Prostate gland (tissue), 2 donors: Measurements from ENCODE around the gene TSPAN10. TPM values are rescaled to one million over a fixed set of nuclear protein-coding genes. Genes with fewer than 3 reads are reported as not detected.

Experiments
- DNase-seq: peaks from one replicate; pipeline ENCODE4 v3.0.0-alpha.2; 2019; ENCODE audit warnings: low spot score
- H3K27ac ChIP-seq, 2 donors: fragments of 200-600 bp; sonication (generic); 2 replicates each; pipeline ENCODE4 v1.5.1; 2017 to 2019
- H3K27me3 ChIP-seq: fragments of 200-600 bp; sonication (generic); replicated peaks from 2 replicates; pipeline ENCODE4 v1.5.1; 2019; ENCODE audit not compliant: insufficient read depth
- H3K36me3 ChIP-seq, 2 donors: fragments of 200-600 bp; sonication (generic); 1 replicate in 1 of 2; 2 replicates in 1 of 2; pipeline versions ENCODE4 v1.5.1 to v1.8.1; 2017 to 2019
- H3K4me1 ChIP-seq: fragments of 200-600 bp; sonication (generic); replicated peaks from 2 replicates; pipeline ENCODE4 v1.5.1; 2019
- H3K4me3 ChIP-seq, 2 donors: fragments of 200-600 bp; sonication (generic); 2 replicates each; pipeline ENCODE4 v1.5.1; 2017 to 2019
- H3K9me3 ChIP-seq: fragments of 200-600 bp; sonication (generic); 2 replicates; pipeline ENCODE4 v1.5.1; 2017
- CTCF ChIP-seq, 4 experiments: fragments of 200-600 bp in 2 of 4; fragments of 450-650 bp in 2 of 4; sonication (generic) in 2 of 4; IDR thresholded peaks; 1 replicate in 3 of 4; 2 replicates in 1 of 4; pipeline ENCODE4 v1.5.1; 2016 to 2019; ENCODE audit warnings: antibody characterized with exemption in 4 of 4, mild to moderate bottlenecking in 2 of 4, moderate library complexity in 2 of 4
- POLR2A ChIP-seq: fragments of 450-650 bp; IDR thresholded peaks from one replicate; pipeline ENCODE4 v1.6.1; 2016; ENCODE audit warnings: antibody characterized with exemption, mild to moderate bottlenecking
- POLR2AphosphoS5 ChIP-seq: sonication (generic); formaldehyde crosslinking; IDR thresholded peaks from one replicate; pipeline ENCODE4 v1.6.1; 2017; ENCODE audit warnings: antibody characterized with exemption
- WGBS: methylation state at CpG from one replicate; pipeline ENCODE4 v1.1.5; 2018; 5-methylcytosine and 5-hydroxymethylcytosine counted together
- intact Hi-C: fragments of 100-400 bp; cut with DNase I; formaldehyde crosslinking; loops from one replicate; pipeline ENCODE4 v1.14.2; 2022
- total RNA-seq, 2 donors: library from RNA; depleted of rRNA; stranded (reverse); fragments of >200 nt; gene quantifications; one replicate each; pipeline ENCODE4 v1.1.0, GENCODE V29; 2016

Gene TSPAN10
- total RNA-seq, 2 donors from 2014 or later = 2.5 to 2.9 TPM

GRCh38 chr17:81687770-81688541, 51.0 kb downstream of the TSPAN10 start:
- H3K4me1 ChIP-seq = peaks cover 11% of the 10 kb centered on the region
- WGBS = 95% methylated on average over 29 of the region's 41 CpGs
- H3K27me3 ChIP-seq = no peaks in the 10 kb centered on the region
- H3K4me3 ChIP-seq = no peak overlapping the region
- no peak overlapping the region for H3K27ac ChIP-seq
- no peaks in the 10 kb centered on the region for H3K9me3 ChIP-seq
- intact Hi-C loops = no loop called here
- TF ChIP-seq POLR2AphosphoS5 (no peak), POLR2A (no peak), CTCF (IDR thresholded peaks at IDR 0.05) (no peak)
- H3K36me3 ChIP-seq = peaks cover 3 to 51% of the 10 kb centered on the region in 2 donors
- no peak for DNase-seq

GRCh38 chr17:81688616-81689015, 51.6 kb downstream of the TSPAN10 start:
- DNase-seq = no peak
- no peak overlapping the region for H3K4me3 ChIP-seq
- no peaks in the 10 kb centered on the region for H3K27me3 ChIP-seq
- peaks cover 3 to 51% of the 10 kb centered on the region in 2 donors for H3K36me3 ChIP-seq
- H3K27ac ChIP-seq = no peak overlapping the region
- TF ChIP-seq CTCF (IDR thresholded peaks at IDR 0.05) (no peak), POLR2AphosphoS5 (no peak), POLR2A (no peak)
- H3K9me3 ChIP-seq = no peaks in the 10 kb centered on the region
- 59% methylated on average over 14 of the region's 14 CpGs for WGBS
- H3K4me1 ChIP-seq = peaks cover 11% of the 10 kb centered on the region
- intact Hi-C loops = no loop called here

- Histone ChIP-seq H3K27me3 (no peaks in the 10 kb centered on the region), H3K27ac (no peak overlapping the region), H3K9me3 (no peaks in the 10 kb centered on the region), H3K4me3 (no peak overlapping the region), H3K4me1 (peaks cover 3% of the 10 kb centered on the region), H3K36me3 (peaks cover 12 to 61% of the 10 kb centered on the region in 2 donors)
- 90% methylated on average over 18 of the region's 18 CpGs for WGBS
- TF ChIP-seq POLR2AphosphoS5 = no peak
- TF ChIP-seq CTCF (IDR thresholded peaks at IDR 0.05) = no peak
- no peak for TF ChIP-seq POLR2A
- intact Hi-C loops = no loop called here
- no peak for DNase-seq
Measured at GRCh38 chr17:81690066-81690465, 53.1 kb downstream of the TSPAN10 start.

- H3K36me3 ChIP-seq = peaks cover 15 to 66% of the 10 kb centered on the region in 2 donors
Measured at GRCh38 chr17:81690549-81690948, 53.6 kb downstream of the TSPAN10 start.

More at GRCh38 chr17:81690549-81690948, 53.6 kb downstream of the TSPAN10 start:
- WGBS = 81% methylated on average over 14 of the region's 17 CpGs
- H3K9me3 ChIP-seq = no peaks in the 10 kb centered on the region
- DNase-seq = no peak
- intact Hi-C loops = no loop called here
- TF ChIP-seq CTCF (IDR thresholded peaks at IDR 0.05) = no peak
- no peak for TF ChIP-seq POLR2A
- no peak for TF ChIP-seq POLR2AphosphoS5
- H3K27ac ChIP-seq = no peak overlapping the region
- no peaks in the 10 kb centered on the region for H3K27me3 ChIP-seq
- H3K4me3 ChIP-seq = no peak overlapping the region
- H3K4me1 ChIP-seq = no peaks in the 10 kb centered on the region
